ENCODE measurements around the gene DNAL4.

DNA sequence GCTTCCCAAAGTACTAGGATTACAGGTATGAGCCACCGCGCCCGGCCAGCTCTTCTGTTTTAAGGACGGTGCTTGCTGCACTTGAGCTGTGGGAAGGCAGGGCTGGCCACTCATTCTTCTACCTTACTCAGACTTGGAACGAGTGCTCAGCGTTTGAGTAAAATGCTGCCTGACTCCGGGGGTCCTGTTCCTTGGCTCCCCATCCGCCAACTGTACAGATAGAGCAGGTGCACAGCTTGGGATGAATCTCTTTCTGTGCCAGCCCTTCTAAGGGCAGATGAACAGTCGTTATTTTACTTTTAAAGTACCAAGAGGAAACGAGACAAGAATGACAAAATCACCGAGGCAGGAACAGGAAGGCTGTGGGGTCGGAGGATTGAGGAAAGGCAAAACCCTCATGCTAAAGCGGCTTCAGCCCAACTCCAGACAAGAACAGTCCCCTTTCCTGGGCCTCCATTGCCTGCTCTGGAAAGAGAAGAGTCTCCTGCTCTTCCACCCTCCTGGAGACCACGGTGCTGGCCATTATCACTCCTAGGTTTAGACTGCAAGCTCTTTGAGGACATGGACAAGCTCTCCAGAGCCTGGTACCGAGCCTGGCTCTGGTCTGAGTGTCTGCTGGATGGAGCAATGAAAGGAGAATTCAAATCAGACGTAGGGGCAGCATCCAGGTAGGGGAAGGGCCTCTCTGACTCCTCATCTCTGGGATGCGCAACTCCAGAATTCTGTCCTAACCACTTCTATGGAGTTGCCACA lies 37.1 kb downstream of the DNAL4 start:
- TF ChIP-seq, protein P1, sequence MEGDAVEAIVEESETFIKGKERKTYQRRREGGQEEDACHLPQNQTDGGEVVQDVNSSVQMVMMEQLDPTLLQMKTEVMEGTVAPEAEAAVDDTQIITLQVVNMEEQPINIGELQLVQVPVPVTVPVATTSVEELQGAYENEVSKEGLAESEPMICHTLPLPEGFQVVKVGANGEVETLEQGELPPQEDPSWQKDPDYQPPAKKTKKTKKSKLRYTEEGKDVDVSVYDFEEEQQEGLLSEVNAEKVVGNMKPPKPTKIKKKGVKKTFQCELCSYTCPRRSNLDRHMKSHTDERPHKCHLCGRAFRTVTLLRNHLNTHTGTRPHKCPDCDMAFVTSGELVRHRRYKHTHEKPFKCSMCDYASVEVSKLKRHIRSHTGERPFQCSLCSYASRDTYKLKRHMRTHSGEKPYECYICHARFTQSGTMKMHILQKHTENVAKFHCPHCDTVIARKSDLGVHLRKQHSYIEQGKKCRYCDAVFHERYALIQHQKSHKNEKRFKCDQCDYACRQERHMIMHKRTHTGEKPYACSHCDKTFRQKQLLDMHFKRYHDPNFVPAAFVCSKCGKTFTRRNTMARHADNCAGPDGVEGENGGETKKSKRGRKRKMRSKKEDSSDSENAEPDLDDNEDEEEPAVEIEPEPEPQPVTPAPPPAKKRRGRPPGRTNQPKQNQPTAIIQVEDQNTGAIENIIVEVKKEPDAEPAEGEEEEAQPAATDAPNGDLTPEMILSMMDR (IDR thresholded peaks at IDR 0.05), result no peak
- TF ChIP-seq POLR2AphosphoS5 (IDR thresholded peaks at IDR 0.05), result no peak
- TF ChIP-seq POLR2A (IDR thresholded peaks at IDR 0.05; ENCODE audit: low read depth), result no peak
- no peak for TF ChIP-seq EP300 (IDR thresholded peaks at IDR 0.05)

All from esophagus muscularis mucosa (tissue), 4 donors.